ENCODE measurements around the gene MTUS2. TPM values are rescaled to one million over a fixed set of nuclear protein-coding genes. Genes with fewer than 3 reads are reported as not detected.

The MTUS2 gene
- total RNA-seq, 4 donors from 2014 or later: 0.26 to 0.72 (median 0.38) TPM; not detected in 1

- H3K4me3 ChIP-seq: no peak overlapping the region
- TF ChIP-seq POLR2A (IDR thresholded peaks at IDR 0.05): no peak
- TF ChIP-seq CTCF (IDR thresholded peaks at IDR 0.05): no peak
- no peak for TF ChIP-seq EP300 (IDR thresholded peaks at IDR 0.05)
- no peak for TF ChIP-seq POLR2AphosphoS5 (IDR thresholded peaks at IDR 0.05)
- H3K27ac ChIP-seq: no peak overlapping the region
- no peaks in the 10 kb centered on the region for H3K9me3 ChIP-seq
- H3K4me1 ChIP-seq: no peaks in the 10 kb centered on the region
- DNase-seq (ENCODE audit: low spot score in 2 of 2): no peak
- H3K27me3 ChIP-seq: no peaks in the 10 kb centered on the region
- WGBS: 78% methylated on average over 4 of the region's 4 CpGs
- no peaks in the 10 kb centered on the region for H3K36me3 ChIP-seq
These were observed 147.1 kb downstream of the MTUS2 start for GRCh38 chr13:28967029-28967915.

GRCh38 chr13:28976195-28976594 is 156.1 kb downstream of the MTUS2 start:
- Histone ChIP-seq H3K4me1 (no peaks in the 10 kb centered on the region), H3K36me3 (no peaks in the 10 kb centered on the region), H3K27ac (no peak overlapping the region), H3K4me3 (no peak overlapping the region), H3K9me3 (no peaks in the 10 kb centered on the region), H3K27me3 (peaks cover 2% of the 10 kb centered on the region)
- whole genome bisulfite sequencing: 79% methylated on average over 1 of the region's 1 CpG
- TF ChIP-seq POLR2A (IDR thresholded peaks at IDR 0.05) (no peak), CTCF (IDR thresholded peaks at IDR 0.05) (no peak), EP300 (IDR thresholded peaks at IDR 0.05) (no peak), POLR2AphosphoS5 (IDR thresholded peaks at IDR 0.05) (no peak)
- DNase-seq (ENCODE audit: low spot score in 2 of 2): no peak

GRCh38 chr13:28976636-28977035 is 156.5 kb downstream of the MTUS2 start:
- TF ChIP-seq EP300 (IDR thresholded peaks at IDR 0.05): no peak
- TF ChIP-seq CTCF (IDR thresholded peaks at IDR 0.05): no peak
- no peak for TF ChIP-seq POLR2A (IDR thresholded peaks at IDR 0.05)
- TF ChIP-seq POLR2AphosphoS5 (IDR thresholded peaks at IDR 0.05): no peak
- H3K36me3 ChIP-seq: no peaks in the 10 kb centered on the region
- no peak for DNase-seq (ENCODE audit: low spot score in 2 of 2)
- H3K27ac ChIP-seq: no peak overlapping the region
- H3K27me3 ChIP-seq: peaks cover 2% of the 10 kb centered on the region
- no peaks in the 10 kb centered on the region for H3K9me3 ChIP-seq
- no peak overlapping the region for H3K4me3 ChIP-seq
- no peaks in the 10 kb centered on the region for H3K4me1 ChIP-seq

GRCh38 chr13:28978574-28978973 is 158.4 kb downstream of the MTUS2 start:
- Histone ChIP-seq H3K27me3 (peaks cover 2% of the 10 kb centered on the region), H3K27ac (no peak overlapping the region), H3K9me3 (no peaks in the 10 kb centered on the region), H3K4me3 (no peak overlapping the region), H3K36me3 (no peaks in the 10 kb centered on the region), H3K4me1 (no peaks in the 10 kb centered on the region)
- DNase-seq (ENCODE audit: low spot score in 2 of 2): no peak
- WGBS: 84% methylated on average over 3 of the region's 3 CpGs
- TF ChIP-seq CTCF (IDR thresholded peaks at IDR 0.05) (no peak), EP300 (IDR thresholded peaks at IDR 0.05) (no peak), POLR2A (IDR thresholded peaks at IDR 0.05) (no peak), POLR2AphosphoS5 (IDR thresholded peaks at IDR 0.05) (no peak)

GRCh38 chr13:28981530-28981929 is 161.4 kb downstream of the MTUS2 start:
- Histone ChIP-seq H3K4me1 (no peaks in the 10 kb centered on the region), H3K4me3 (no peak overlapping the region), H3K36me3 (no peaks in the 10 kb centered on the region), H3K27ac (no peak overlapping the region), H3K9me3 (no peaks in the 10 kb centered on the region), H3K27me3 (peaks cover 2% of the 10 kb centered on the region)
- WGBS: 92% methylated on average over 9 of the region's 9 CpGs
- DNase-seq (ENCODE audit: low spot score in 2 of 2): no peak
- TF ChIP-seq EP300 (IDR thresholded peaks at IDR 0.05): no peak
- no peak for TF ChIP-seq POLR2A (IDR thresholded peaks at IDR 0.05)
- no peak for TF ChIP-seq POLR2AphosphoS5 (IDR thresholded peaks at IDR 0.05)

Measured in suprapubic skin (tissue), 4 donors.